BLaER1 (cell line): ENCODE measurements around the gene C16orf92.

Source experiments
- H3K27ac ChIP-seq: shearing (Covaris generic); formaldehyde crosslinking; 2 replicates; pipeline ENCODE4 v1.8.1; 2022
- H3K27me3 ChIP-seq: shearing (Covaris generic); formaldehyde crosslinking; 2 replicates; pipeline ENCODE4 v1.8.1; 2022
- H3K36me3 ChIP-seq: shearing (Covaris generic); formaldehyde crosslinking; 2 replicates; pipeline ENCODE4 v1.8.1; 2022
- H3K4me1 ChIP-seq: shearing (Covaris generic); formaldehyde crosslinking; 2 replicates; pipeline ENCODE4 v1.8.1; 2022
- H3K4me2 ChIP-seq: shearing (Covaris generic); formaldehyde crosslinking; 2 replicates; pipeline ENCODE4 v1.8.1; 2022
- H3K4me3 ChIP-seq: shearing (Covaris generic); formaldehyde crosslinking; 2 replicates; pipeline ENCODE4 v1.8.1; 2022
- H3K9ac ChIP-seq: shearing (Covaris generic); formaldehyde crosslinking; 2 replicates; pipeline ENCODE4 v1.8.1; 2022
- H3K9me3 ChIP-seq: shearing (Covaris generic); formaldehyde crosslinking; 2 replicates; pipeline ENCODE4 v1.8.1; 2022
- H4K20me1 ChIP-seq: shearing (Covaris generic); formaldehyde crosslinking; 2 replicates; pipeline ENCODE4 v1.8.1; 2022
- Cebpa-rat ChIP-seq: shearing (Covaris generic); IDR thresholded peaks from 2 replicates; pipeline ENCODE4 v1.8.1; 2022

C16orf92 gene

GRCh38 chr16:30023586-30023985 is 588 bp downstream of the C16orf92 start:
- Histone ChIP-seq H3K4me1 (peaks cover 11% of the 10 kb centered on the region), H3K9ac (no peak overlapping the region), H3K27ac (no peak overlapping the region), H3K36me3 (no peaks in the 10 kb centered on the region), H3K4me2 (no peak overlapping the region), H3K27me3 (peaks cover 32% of the 10 kb centered on the region; the same call in 1 of the 2 replicates), H3K9me3 (no peaks in the 10 kb centered on the region), H4K20me1 (peaks cover 10% of the 10 kb centered on the region; the same call in 1 of the 2 replicates), H3K4me3 (no peak overlapping the region)
- TF ChIP-seq Cebpa-rat: no peak

- TF ChIP-seq Cebpa-rat: no peak
- no peaks in the 10 kb centered on the region for H3K9me3 ChIP-seq
- peaks cover 40% of the 10 kb centered on the region for H3K27me3 ChIP-seq
These were observed 1.5 kb downstream of the C16orf92 start for GRCh38 chr16:30024451-30024850.

GRCh38 chr16:30025156-30025555 is 2.2 kb downstream of the C16orf92 start:
- Histone ChIP-seq H4K20me1 (peaks cover 22% of the 10 kb centered on the region; the same call in 1 of the 2 replicates), H3K27ac (no peak overlapping the region), H3K9me3 (no peaks in the 10 kb centered on the region), H3K27me3 (peaks cover 47% of the 10 kb centered on the region), H3K4me2 (no peak overlapping the region), H3K9ac (no peak overlapping the region), H3K4me1 (peaks cover 11% of the 10 kb centered on the region), H3K4me3 (no peak overlapping the region), H3K36me3 (no peaks in the 10 kb centered on the region)
- no peak for TF ChIP-seq Cebpa-rat

More at GRCh38 chr16:30024451-30024850, 1.5 kb downstream of the C16orf92 start:
- H3K4me3 ChIP-seq: no peak overlapping the region
- peaks cover 11% of the 10 kb centered on the region for H3K4me1 ChIP-seq
- no peak overlapping the region for H3K9ac ChIP-seq
- no peak overlapping the region for H3K4me2 ChIP-seq
- peaks cover 19% of the 10 kb centered on the region; the same call in 1 of the 2 replicates for H4K20me1 ChIP-seq
- H3K27ac ChIP-seq: no peak overlapping the region
- no peaks in the 10 kb centered on the region for H3K36me3 ChIP-seq

- Histone ChIP-seq H3K4me1 (peaks cover 11% of the 10 kb centered on the region), H4K20me1 (peaks cover 22% of the 10 kb centered on the region; the same call in 1 of the 2 replicates), H3K4me3 (no peak overlapping the region), H3K36me3 (no peaks in the 10 kb centered on the region), H3K4me2 (no peak overlapping the region), H3K9me3 (no peaks in the 10 kb centered on the region), H3K27me3 (peaks cover 51% of the 10 kb centered on the region), H3K27ac (no peak overlapping the region), H3K9ac (no peak overlapping the region)
- TF ChIP-seq Cebpa-rat: no peak
These were observed 2.6 kb downstream of the C16orf92 start for GRCh38 chr16:30025574-30025973.

GRCh38 chr16:30026449-30026848 is 3.5 kb downstream of the C16orf92 start:
- peaks cover 22% of the 10 kb centered on the region; the same call in 1 of the 2 replicates for H4K20me1 ChIP-seq
- H3K4me3 ChIP-seq: no peak overlapping the region
- no peak overlapping the region for H3K9ac ChIP-seq
- no peaks in the 10 kb centered on the region for H3K9me3 ChIP-seq
- H3K4me2 ChIP-seq: no peak overlapping the region
- H3K36me3 ChIP-seq: no peaks in the 10 kb centered on the region
- peaks cover 7% of the 10 kb centered on the region for H3K4me1 ChIP-seq
- peaks cover 60% of the 10 kb centered on the region for H3K27me3 ChIP-seq
- TF ChIP-seq Cebpa-rat: no peak
- no peak overlapping the region for H3K27ac ChIP-seq

GRCh38 chr16:30027588-30028437 is 4.8 kb downstream of the C16orf92 start:
- no peak for TF ChIP-seq Cebpa-rat
- no peak overlapping the region for H3K27ac ChIP-seq
- no peaks in the 10 kb centered on the region for H3K36me3 ChIP-seq
- no peak overlapping the region for H3K9ac ChIP-seq
- no peak overlapping the region for H3K4me3 ChIP-seq
- peaks cover 17% of the 10 kb centered on the region for H3K4me1 ChIP-seq
- no peak overlapping the region for H3K4me2 ChIP-seq
- H3K9me3 ChIP-seq: no peaks in the 10 kb centered on the region
- H4K20me1 ChIP-seq: peaks cover 22% of the 10 kb centered on the region; the same call in 1 of the 2 replicates
- H3K27me3 ChIP-seq: peaks cover 67% of the 10 kb centered on the region

- H3K9me3 ChIP-seq: no peaks in the 10 kb centered on the region
These were observed 5.6 kb downstream of the C16orf92 start for GRCh38 chr16:30028438-30029076.

GRCh38 chr16:30030011-30030685 is 7.2 kb downstream of the C16orf92 start:
- no peak overlapping the region for H3K4me3 ChIP-seq
- TF ChIP-seq Cebpa-rat: no peak
- H4K20me1 ChIP-seq: peaks cover 22% of the 10 kb centered on the region; the same call in 1 of the 2 replicates

More at GRCh38 chr16:30028438-30029076, 5.6 kb downstream of the C16orf92 start:
- H3K4me2 ChIP-seq: no peak overlapping the region
- peaks cover 24% of the 10 kb centered on the region for H3K4me1 ChIP-seq
- no peak overlapping the region for H3K4me3 ChIP-seq
- no peak overlapping the region for H3K9ac ChIP-seq
- H4K20me1 ChIP-seq: peaks cover 22% of the 10 kb centered on the region; the same call in 1 of the 2 replicates
- H3K27me3 ChIP-seq: peaks cover 67% of the 10 kb centered on the region
- no peak for TF ChIP-seq Cebpa-rat
- no peaks in the 10 kb centered on the region for H3K36me3 ChIP-seq
- no peak overlapping the region for H3K27ac ChIP-seq

GRCh38 chr16:30030841-30031413 is 7.9 kb downstream of the C16orf92 start, which contains the start of gene TLCD3B:
TLCD3B (minus strand) TSS chr16:30031271; CDS start chr16:30030527, 744 bp downstream.
- H3K9ac ChIP-seq: no peak within 1 kb of the TSS
- peaks cover 59% of the 10 kb centered on the region for H3K27me3 ChIP-seq
- peaks cover 22% of the 10 kb centered on the region; the same call in 1 of the 2 replicates for H4K20me1 ChIP-seq
- H3K36me3 ChIP-seq: no peaks in the 10 kb centered on the region
- no peak within 1 kb of the TSS for H3K4me3 ChIP-seq
- peaks cover 26% of the 10 kb centered on the region for H3K4me1 ChIP-seq
- no peak for TF ChIP-seq Cebpa-rat
- H3K27ac ChIP-seq: no peak within 1 kb of the TSS
- no peaks in the 10 kb centered on the region for H3K9me3 ChIP-seq
- H3K4me2 ChIP-seq: peak within 1 kb of the TSS; percentile 55

More at GRCh38 chr16:30030011-30030685, 7.2 kb downstream of the C16orf92 start:
- H3K9me3 ChIP-seq: no peaks in the 10 kb centered on the region
- no peaks in the 10 kb centered on the region for H3K36me3 ChIP-seq
- H3K9ac ChIP-seq: no peak overlapping the region
- no peak overlapping the region for H3K4me2 ChIP-seq
- H3K4me1 ChIP-seq: peaks cover 26% of the 10 kb centered on the region
- H3K27me3 ChIP-seq: peaks cover 67% of the 10 kb centered on the region
- H3K27ac ChIP-seq: no peak overlapping the region
